Kidney epithelial cell (primary cell): ENCODE measurements around the gene SMARCD1. TPM values are rescaled to one million over a fixed set of nuclear protein-coding genes. Genes with fewer than 3 reads are reported as not detected.
A peak's percentile ranks its signal among the peaks of the same experiment; 100 is the strongest.

ENCODE experiments used
- DNase-seq: peaks from one replicate; pipeline ENCODE4 v3.0.0-alpha.2; 2010; ENCODE audit warnings: low read depth
- H3K27me3 ChIP-seq: 2 replicates; pipeline ENCODE4 v1.6.0; 2011; ENCODE audit warnings: low read length; ENCODE audit not compliant: control insufficient read depth, insufficient read depth
- H3K36me3 ChIP-seq: 2 replicates; pipeline ENCODE4 v1.5.1; 2011; ENCODE audit warnings: low read length; ENCODE audit not compliant: control insufficient read depth, insufficient read depth
- H3K4me3 ChIP-seq: 2 replicates; pipeline ENCODE4 v1.5.1; 2011; ENCODE audit warnings: low read depth, mild to moderate bottlenecking, control low read depth, low read length
- CTCF ChIP-seq: IDR thresholded peaks from 2 replicates; pipeline ENCODE4 v1.5.1; 2011; ENCODE audit warnings: mild to moderate bottlenecking, moderate library complexity, low read length, control low read depth, inconsistent platforms; ENCODE audit not compliant: insufficient read depth, poor library complexity, severe bottlenecking
- total RNA-seq: library from RNA; depleted of rRNA; stranded (reverse); fragments of >200 nt; gene quantifications from 2 replicates; pipeline ENCODE4 v1.2.3, GENCODE V29; 2015

The SMARCD1 gene
- total RNA-seq, 1 donor from 2014 or later, result 133 TPM

DNA sequence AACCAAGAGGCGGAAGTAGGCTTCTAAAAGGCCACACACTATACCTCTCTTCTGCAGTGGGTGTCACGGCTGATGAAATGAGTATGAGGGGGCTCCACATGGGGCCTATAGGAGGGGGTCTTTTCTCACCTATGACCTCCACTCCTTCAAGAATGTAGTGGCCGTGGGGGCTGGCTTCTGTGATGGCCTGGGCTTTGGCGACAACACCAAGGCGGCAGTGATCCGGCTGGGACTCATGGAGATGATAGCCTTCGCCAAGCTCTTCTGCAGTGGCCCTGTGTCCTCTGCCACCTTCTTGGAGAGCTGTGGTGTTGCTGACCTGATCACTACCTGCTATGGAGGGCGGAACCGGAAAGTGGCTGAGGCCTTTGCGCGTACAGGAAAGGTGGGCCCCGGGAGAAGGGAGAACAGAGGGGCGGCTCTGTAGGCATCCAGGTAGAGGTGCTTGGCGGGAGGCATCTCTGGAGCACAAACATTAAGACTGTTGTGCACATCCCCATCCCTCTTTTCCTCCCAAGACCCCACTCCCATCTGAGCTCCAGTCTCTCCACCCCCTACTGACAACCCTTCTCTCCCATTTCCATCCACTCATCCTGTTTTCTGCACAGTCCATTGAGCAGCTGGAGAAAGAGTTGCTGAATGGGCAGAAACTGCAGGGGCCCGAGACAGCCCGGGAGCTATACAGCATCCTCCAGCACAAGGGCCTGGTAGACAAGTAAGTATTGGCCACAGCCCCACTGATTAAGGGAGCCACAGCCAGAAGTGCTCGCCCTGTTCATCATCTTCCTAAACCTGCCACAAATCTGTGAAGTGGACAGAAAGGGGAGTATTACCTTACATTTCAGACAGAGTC is 22.5 kb downstream of the SMARCD1 start:
- TF ChIP-seq CTCF, result no peak
- no peaks in the 10 kb centered on the region for H3K36me3 ChIP-seq
- DNase-seq, result no peak
- no peak overlapping the region for H3K4me3 ChIP-seq
- peaks cover 3% of the 10 kb centered on the region for H3K27me3 ChIP-seq

DNA sequence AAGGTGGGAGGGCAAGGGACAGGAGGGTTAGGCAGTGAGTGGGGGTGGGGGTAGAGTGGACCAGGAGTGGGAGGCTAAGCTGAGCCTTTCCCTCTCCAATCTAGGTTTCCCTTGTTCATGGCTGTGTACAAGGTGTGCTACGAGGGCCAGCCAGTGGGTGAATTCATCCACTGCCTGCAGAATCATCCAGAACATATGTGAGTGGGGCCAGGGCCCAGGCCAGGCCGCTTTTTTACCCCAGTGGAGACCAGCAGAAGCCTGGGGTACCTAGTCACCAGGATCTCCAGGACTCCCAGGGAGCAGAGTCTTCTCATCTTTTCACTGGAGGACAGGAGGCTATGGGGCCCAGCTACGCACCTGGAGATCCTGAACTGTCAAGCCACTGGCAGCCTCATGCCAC is 24.2 kb downstream of the SMARCD1 start:
- no peaks in the 10 kb centered on the region for H3K36me3 ChIP-seq
- no peak for TF ChIP-seq CTCF
- DNase-seq, result no peak
- no peak overlapping the region for H3K4me3 ChIP-seq
- peaks cover 3% of the 10 kb centered on the region for H3K27me3 ChIP-seq

- no peak overlapping the region for H3K4me3 ChIP-seq
- no peak for TF ChIP-seq CTCF
- no peaks in the 10 kb centered on the region for H3K36me3 ChIP-seq
- no peaks in the 10 kb centered on the region for H3K27me3 ChIP-seq
- no peak for DNase-seq
These were observed 25.1 kb downstream of the SMARCD1 start for GRCh38 chr12:50110127-50110761.

- Histone ChIP-seq H3K36me3 (no peaks in the 10 kb centered on the region), H3K27me3 (no peaks in the 10 kb centered on the region), H3K4me3 (no peak overlapping the region)
- TF ChIP-seq CTCF, result no peak
- peak; percentile 53 for DNase-seq
These were observed 25.7 kb downstream of the SMARCD1 start for GRCh38 chr12:50110762-50111351.

DNA sequence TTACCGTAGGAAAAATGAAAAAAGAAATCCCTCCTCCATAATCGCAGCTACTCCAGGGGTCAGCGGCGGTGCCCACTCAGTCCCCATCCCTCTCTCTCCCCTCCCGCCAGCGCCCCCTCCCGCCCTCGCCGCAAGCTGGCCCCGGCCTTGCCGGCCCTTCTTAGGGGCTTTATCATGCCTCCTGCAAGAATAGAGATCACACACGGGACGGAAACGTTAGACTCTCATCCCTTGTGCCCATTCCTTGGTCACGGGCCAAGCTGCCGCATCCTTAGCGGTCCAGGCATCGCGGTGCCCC is 26.2 kb downstream of the SMARCD1 start:
- Histone ChIP-seq H3K27me3 (no peaks in the 10 kb centered on the region), H3K36me3 (no peaks in the 10 kb centered on the region), H3K4me3 (peak overlapping the region; percentile 22)
- TF ChIP-seq CTCF, result no peak
- no peak for DNase-seq
